Fibroblast of mammary gland (primary cell): ENCODE results near the gene KASH5.

Source experiments
- DNase-seq: peaks from one replicate; pipeline ENCODE4 v3.0.0-alpha.2; 2010; ENCODE audit warnings: low read depth
- H3K4me3 ChIP-seq: 2 replicates; pipeline ENCODE4 v1.5.1; 2011; ENCODE audit warnings: low read depth, mild to moderate bottlenecking, low read length, moderate library complexity; ENCODE audit not compliant: control insufficient read depth
- CTCF ChIP-seq: conservative IDR thresholded peaks from 2 replicates; pipeline ENCODE4 v1.5.1; 2011; ENCODE audit warnings: low read depth, low read length, inconsistent platforms; ENCODE audit not compliant: control insufficient read depth, insufficient read depth

The KASH5 gene

GRCh38 chr19:49431330-49431749 lies 43.3 kb downstream of the KASH5 start:
- no peak overlapping the region for H3K4me3 ChIP-seq
- no peak for TF ChIP-seq CTCF
- no peak for DNase-seq

DNA sequence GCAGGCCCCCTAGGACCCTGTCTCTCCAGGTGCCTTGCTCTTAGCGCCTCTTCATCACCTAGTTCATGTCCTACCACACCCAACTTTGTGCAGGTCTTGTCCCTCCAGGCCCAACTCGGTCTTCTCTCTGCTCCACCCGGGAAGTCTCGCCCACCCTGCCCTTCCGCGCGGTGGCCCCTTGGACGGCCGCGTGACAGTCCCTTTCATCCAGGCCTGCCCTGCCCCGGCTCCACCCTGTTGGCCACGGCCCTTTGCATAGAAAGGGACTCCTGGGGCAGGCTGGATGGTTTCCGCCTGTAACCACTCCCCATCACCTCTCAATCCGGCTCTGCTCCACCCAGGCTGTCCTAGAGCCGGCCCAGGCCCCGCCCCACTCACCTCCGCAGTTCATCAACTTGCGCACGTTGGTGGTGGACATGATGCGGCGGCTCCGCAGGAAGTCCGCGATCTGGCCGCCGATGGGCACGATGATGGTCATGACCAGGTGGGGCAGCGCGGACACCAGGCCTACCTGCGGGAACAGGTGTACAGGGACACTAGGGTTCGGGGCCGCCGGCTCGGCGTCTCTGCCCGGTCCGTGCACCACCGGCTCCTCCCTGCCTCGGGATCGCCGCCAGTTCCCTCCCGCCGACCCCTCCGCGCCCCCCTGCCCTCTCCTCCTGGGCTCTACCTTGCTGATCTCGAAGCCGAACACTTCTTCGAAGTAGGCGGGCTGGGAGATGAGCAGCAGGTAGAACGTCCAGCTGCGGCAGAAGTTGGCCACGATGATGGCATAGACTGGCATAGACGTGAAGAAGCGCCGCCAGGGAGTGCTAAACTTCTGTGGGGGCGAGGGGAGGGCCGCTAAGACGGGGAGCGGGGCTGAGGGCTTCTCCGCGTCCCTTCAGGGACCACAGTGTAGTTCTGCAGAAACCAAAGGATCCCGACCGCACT lies 44.4 kb downstream of the KASH5 start:
- no peak for DNase-seq
- TF ChIP-seq CTCF: no peak
- H3K4me3 ChIP-seq: no peak overlapping the region

- no peak for DNase-seq
- H3K4me3 ChIP-seq: no peak overlapping the region
- TF ChIP-seq CTCF: no peak
Observed at GRCh38 chr19:49433240-49433901, 45.3 kb downstream of the KASH5 start.

DNA sequence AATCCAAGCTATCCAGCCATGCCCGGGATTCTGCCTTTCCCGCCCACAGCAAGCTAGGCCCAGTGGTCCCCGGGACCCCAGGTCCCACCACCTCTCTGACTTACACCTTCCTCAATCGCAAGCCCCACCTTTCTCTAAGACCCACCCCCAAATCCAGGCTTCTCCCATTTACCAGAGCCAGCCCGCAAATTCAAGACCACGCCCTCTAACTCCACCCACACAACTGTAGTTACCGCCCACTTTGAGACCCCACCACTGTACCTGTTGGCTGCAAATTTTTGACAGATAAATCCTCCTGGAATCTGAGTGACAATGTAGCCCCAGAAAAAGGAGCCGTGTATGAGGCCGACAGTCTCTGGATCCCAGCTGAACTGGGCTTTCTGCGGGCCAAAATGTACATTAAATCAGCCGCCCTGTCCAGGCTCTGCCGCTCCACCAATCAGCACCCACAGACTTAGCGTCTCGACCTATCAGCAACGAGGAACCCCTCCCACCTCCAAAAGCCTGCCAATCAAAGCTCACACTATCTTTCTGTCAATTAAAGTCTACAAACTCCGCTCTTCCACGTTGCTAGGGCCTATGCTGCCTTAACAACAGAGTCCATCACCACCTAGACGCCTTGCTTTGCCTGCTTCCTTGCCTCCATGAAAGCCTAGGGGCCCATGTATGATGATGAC lies 47.0 kb downstream of the KASH5 start:
- TF ChIP-seq CTCF: no peak
- H3K4me3 ChIP-seq: no peak overlapping the region
- no peak for DNase-seq

GRCh38 chr19:49435670-49436069 lies 47.6 kb downstream of the KASH5 start:
- no peak overlapping the region for H3K4me3 ChIP-seq
- DNase-seq: no peak
- no peak for TF ChIP-seq CTCF

GRCh38 chr19:49436381-49437017 lies 48.5 kb downstream of the KASH5 start:
- no peak for DNase-seq
- no peak for TF ChIP-seq CTCF
- H3K4me3 ChIP-seq: no peak overlapping the region
